Upper lobe of left lung (tissue), 4 donors: ENCODE data around the gene ACY1.
"Not testable (repeated sequence)": the region's sequence is repeated elsewhere in the genome, so short reads cannot be mapped to it uniquely, and the experiment has no call there.

Experiments used
- EP300 ChIP-seq, 4 donors: sonication (generic); formaldehyde crosslinking; IDR thresholded peaks; one replicate each; pipeline ENCODE4 v1.5.1; 2017; ENCODE audit warnings: antibody characterized with exemption in 4 of 4, control low read depth in 2 of 4
- POLR2A ChIP-seq, 4 donors: fragments of 450-650 bp; IDR thresholded peaks; one replicate each; pipeline ENCODE4 v1.5.1; 2016 to 2017; ENCODE audit warnings: antibody characterized with exemption in 4 of 4, mild to moderate bottlenecking in 2 of 4
- POLR2AphosphoS5 ChIP-seq, 2 donors: sonication (generic); formaldehyde crosslinking; IDR thresholded peaks; one replicate each; pipeline ENCODE4 v1.5.1; 2017; ENCODE audit warnings: antibody characterized with exemption in 2 of 2
- TF ChIP-seq, protein P1 (sequence below), 6 experiments: fragments of 450-650 bp in 4 of 6; fragments of 200-600 bp in 2 of 6; sonication (generic) in 2 of 6; IDR thresholded peaks; one replicate each; pipeline ENCODE4 v1.5.1; 2016 to 2019; ENCODE audit warnings: antibody characterized with exemption in 6 of 6

DNA sequence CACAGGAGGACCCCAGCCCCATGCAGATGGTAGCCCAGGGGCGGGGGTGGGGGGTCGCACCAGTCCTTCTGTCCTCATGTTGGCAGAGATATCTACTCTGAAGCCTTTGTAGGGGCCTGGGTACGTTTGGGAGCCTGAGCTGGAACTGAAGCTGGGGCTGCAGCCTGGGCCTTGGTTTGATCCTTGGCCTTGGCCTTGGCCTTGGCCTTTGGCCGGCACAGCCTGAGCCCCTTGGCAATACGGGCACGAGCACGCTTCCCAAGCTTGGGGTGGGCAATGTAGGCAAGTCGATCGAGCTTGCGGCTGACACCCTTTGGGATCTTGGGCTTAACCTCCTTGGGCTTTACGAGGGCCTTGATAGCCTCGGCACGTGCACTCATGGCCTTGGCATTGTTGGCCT lies 10.3 kb downstream of the ACY1 start:
- TF ChIP-seq, protein P1, sequence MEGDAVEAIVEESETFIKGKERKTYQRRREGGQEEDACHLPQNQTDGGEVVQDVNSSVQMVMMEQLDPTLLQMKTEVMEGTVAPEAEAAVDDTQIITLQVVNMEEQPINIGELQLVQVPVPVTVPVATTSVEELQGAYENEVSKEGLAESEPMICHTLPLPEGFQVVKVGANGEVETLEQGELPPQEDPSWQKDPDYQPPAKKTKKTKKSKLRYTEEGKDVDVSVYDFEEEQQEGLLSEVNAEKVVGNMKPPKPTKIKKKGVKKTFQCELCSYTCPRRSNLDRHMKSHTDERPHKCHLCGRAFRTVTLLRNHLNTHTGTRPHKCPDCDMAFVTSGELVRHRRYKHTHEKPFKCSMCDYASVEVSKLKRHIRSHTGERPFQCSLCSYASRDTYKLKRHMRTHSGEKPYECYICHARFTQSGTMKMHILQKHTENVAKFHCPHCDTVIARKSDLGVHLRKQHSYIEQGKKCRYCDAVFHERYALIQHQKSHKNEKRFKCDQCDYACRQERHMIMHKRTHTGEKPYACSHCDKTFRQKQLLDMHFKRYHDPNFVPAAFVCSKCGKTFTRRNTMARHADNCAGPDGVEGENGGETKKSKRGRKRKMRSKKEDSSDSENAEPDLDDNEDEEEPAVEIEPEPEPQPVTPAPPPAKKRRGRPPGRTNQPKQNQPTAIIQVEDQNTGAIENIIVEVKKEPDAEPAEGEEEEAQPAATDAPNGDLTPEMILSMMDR (IDR thresholded peaks at IDR 0.05) = not testable (repeated sequence)
- not testable (repeated sequence) for TF ChIP-seq POLR2A, EP300, POLR2AphosphoS5 (IDR thresholded peaks at IDR 0.05)
